PFSK-1 (cell line): Measurements from ENCODE around the gene ATAD3C.

Source experiments
- FOXP2 ChIP-seq: optimal IDR thresholded peaks from 2 replicates; pipeline ENCODE3; 2011; ENCODE audit warnings: borderline replicate concordance, control low read depth, inconsistent platforms; ENCODE audit not compliant: insufficient read depth; ENCODE audit errors: extremely low read length, extremely low read depth
- POLR2AphosphoS5 ChIP-seq: IDR thresholded peaks from 2 replicates; pipeline ENCODE4 v1.6.1; 2012; ENCODE audit warnings: low read depth, mild to moderate bottlenecking, control low read depth, low read length, moderate library complexity
- REST ChIP-seq, 2 experiments: IDR thresholded peaks; 2 replicates each; pipeline versions ENCODE4 v1.6.1 to v1.8.0; 2011 to 2012; ENCODE audit warnings: low read depth in 2 of 2, low read length in 2 of 2, control low read depth in 1 of 2, inconsistent platforms in 1 of 2, mild to moderate bottlenecking in 1 of 2, moderate library complexity in 1 of 2; ENCODE audit not compliant: insufficient read depth in 1 of 2
- SIN3A ChIP-seq: IDR thresholded peaks from 2 replicates; pipeline ENCODE4 v1.6.1; 2012; ENCODE audit warnings: mild to moderate bottlenecking, low read length, moderate library complexity, borderline replicate concordance; ENCODE audit not compliant: insufficient read depth
- TAF1 ChIP-seq: IDR thresholded peaks from 2 replicates; pipeline ENCODE4 v1.6.1; 2012; ENCODE audit warnings: low read length, control low read depth, borderline replicate concordance; ENCODE audit not compliant: insufficient read depth

- TF ChIP-seq POLR2AphosphoS5 (no peak), REST (IDR thresholded peaks at IDR 0.05; ENCODE audit: insufficient read depth in 1 of 2, low read depth in 2 of 2, low read length in 2 of 2) (no peak), TAF1 (no peak), SIN3A (no peak), FOXP2 (no peak)
Observed at GRCh38 chr1:1422465-1423244, 26.8 kb upstream of the ATAD3C start.
